ENCODE data around the gene SEL1L3. TPM values are rescaled to one million over a fixed set of nuclear protein-coding genes. Genes with fewer than 3 reads are reported as not detected.
A peak's percentile ranks its signal among the peaks of the same experiment; 100 is the strongest.

The SEL1L3 gene
- total and polyA plus RNA-seq, 9 of the 15 experiments (the other 6 are each of a cell fraction or from before 2014, with no cell fraction given), result 10.0 to 44.3 (median 21.6) TPM

DNA sequence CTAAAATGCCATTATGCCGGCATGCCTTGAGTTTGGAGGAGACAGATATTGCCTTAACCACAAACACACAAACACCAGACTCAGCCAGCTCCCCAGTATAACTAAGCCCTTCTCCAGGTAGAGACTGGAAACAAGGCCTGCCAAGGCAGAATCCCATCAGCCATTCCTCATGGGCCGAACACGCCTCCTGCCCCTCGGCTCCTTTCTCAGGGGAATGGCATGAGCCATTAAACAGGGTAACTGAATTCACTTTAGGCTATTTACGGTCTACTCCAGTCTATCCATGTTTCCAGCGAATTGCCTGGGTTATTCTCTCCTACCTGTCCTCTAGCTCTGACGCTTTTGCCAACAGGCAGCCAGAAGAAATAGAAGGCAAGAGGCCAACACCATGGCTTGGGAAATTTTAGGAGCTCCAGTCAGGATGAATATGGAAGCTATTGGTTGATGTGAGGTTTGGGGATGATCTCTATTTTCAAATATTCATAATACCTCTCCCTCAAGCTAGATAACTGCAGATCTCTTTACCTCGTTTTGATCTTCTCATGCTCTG, 4.9 kb downstream of the SEL1L3 start:
- Histone ChIP-seq H3K4me1 (replicated peaks in 1 of 2; ENCODE audit: control insufficient read depth in 2 of 2, insufficient read depth in 2 of 2, low read length in 2 of 2) (peaks cover 4 to 21% of the 10 kb centered on the region in 2 experiments; a peak in 3 of 5 replicates), H3K36me3 (ENCODE audit: control insufficient read depth, insufficient read depth, low read length) (no peaks in the 10 kb centered on the region), H3K9ac (ENCODE audit: insufficient read depth in 1 of 2, low read depth in 2 of 2, low read length in 2 of 2) (peak overlapping the region in 1 of 2 experiments; percentile 18; a peak in 1 of 4 replicates), H3K9me3 (replicated peaks; ENCODE audit: control insufficient read depth, insufficient read depth, low read depth, low read length) (no peaks in the 10 kb centered on the region), H3K9me1 (ENCODE audit: control insufficient read depth, insufficient read depth, low read length) (no peaks in the 10 kb centered on the region), H3K27ac (ENCODE audit: extremely low read depth, low read depth, low read length) (no peak overlapping the region), H3K4me3 (no peak overlapping the region), H4K20me1 (replicated peaks; ENCODE audit: control insufficient read depth, insufficient read depth, low read length) (peaks cover 9% of the 10 kb centered on the region), H3K27me3 (ENCODE audit: control insufficient read depth in 2 of 2, insufficient read depth in 2 of 2, low read length in 2 of 2) (no peaks in the 10 kb centered on the region), H3K79me2 (ENCODE audit: control insufficient read depth, insufficient read depth, low read length) (peaks cover 55% of the 10 kb centered on the region), H2AFZ (ENCODE audit: low read depth, low read length) (no peak overlapping the region), H3K4me2 (ENCODE audit: insufficient read depth, low read length) (no peak overlapping the region)
- BruUV-seq (replicated peaks), result no TSS peak
- in situ Hi-C loops (cut with MboI), result no loop called here
- 84% methylated on average over 8 of the region's 8 CpGs for WGBS (ENCODE audit: insufficient coverage, low coverage, missing lambda C conversion rate)
- TF ChIP-seq CBX3 (IDR thresholded peaks at IDR 0.05; ENCODE audit: borderline replicate concordance in 1 of 2, low read length in 2 of 2), result no peak
- TF ChIP-seq CREM (IDR thresholded peaks at IDR 0.05; ENCODE audit: low read depth), result no peak
- TF ChIP-seq ETV5 (CRISPR knock-in tag; IDR thresholded peaks at IDR 0.05; ENCODE audit: low read depth), result no peak
- TF ChIP-seq POLR3G (IDR thresholded peaks at IDR 0.05; ENCODE audit: extremely low read depth, insufficient read length, insufficient replicate concordance), result no peak
- no peak for TF ChIP-seq ZFPM2 (CRISPR knock-in tag; IDR thresholded peaks at IDR 0.05)
- TF ChIP-seq KLF6 (CRISPR knock-in tag; IDR thresholded peaks at IDR 0.05; ENCODE audit: borderline replicate concordance), result no peak
- TF ChIP-seq POLR2AphosphoS2 (IDR thresholded peaks at IDR 0.05; ENCODE audit: low read length), result no peak
- TF ChIP-seq ZNF699 (CRISPR knock-in tag; IDR thresholded peaks at IDR 0.05; ENCODE audit: insufficient replicate concordance), result no peak
- no peak for TF ChIP-seq BCL6 (CRISPR knock-in tag; IDR thresholded peaks at IDR 0.05)
- TF ChIP-seq SOX6 (IDR thresholded peaks at IDR 0.05), result no peak
- TF ChIP-seq, protein P1, sequence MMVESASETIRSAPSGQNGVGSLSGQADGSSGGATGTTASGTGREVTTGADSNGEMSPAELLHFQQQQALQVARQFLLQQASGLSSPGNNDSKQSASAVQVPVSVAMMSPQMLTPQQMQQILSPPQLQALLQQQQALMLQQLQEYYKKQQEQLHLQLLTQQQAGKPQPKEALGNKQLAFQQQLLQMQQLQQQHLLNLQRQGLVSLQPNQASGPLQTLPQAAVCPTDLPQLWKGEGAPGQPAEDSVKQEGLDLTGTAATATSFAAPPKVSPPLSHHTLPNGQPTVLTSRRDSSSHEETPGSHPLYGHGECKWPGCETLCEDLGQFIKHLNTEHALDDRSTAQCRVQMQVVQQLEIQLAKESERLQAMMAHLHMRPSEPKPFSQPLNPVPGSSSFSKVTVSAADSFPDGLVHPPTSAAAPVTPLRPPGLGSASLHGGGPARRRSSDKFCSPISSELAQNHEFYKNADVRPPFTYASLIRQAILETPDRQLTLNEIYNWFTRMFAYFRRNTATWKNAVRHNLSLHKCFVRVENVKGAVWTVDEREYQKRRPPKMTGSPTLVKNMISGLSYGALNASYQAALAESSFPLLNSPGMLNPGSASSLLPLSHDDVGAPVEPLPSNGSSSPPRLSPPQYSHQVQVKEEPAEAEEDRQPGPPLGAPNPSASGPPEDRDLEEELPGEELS (CRISPR knock-in tag; IDR thresholded peaks at IDR 0.05; ENCODE audit: borderline replicate concordance), result no peak
- no peak for TF ChIP-seq PML (IDR thresholded peaks at IDR 0.05; ENCODE audit: low read length)
- TF ChIP-seq, protein P2, sequence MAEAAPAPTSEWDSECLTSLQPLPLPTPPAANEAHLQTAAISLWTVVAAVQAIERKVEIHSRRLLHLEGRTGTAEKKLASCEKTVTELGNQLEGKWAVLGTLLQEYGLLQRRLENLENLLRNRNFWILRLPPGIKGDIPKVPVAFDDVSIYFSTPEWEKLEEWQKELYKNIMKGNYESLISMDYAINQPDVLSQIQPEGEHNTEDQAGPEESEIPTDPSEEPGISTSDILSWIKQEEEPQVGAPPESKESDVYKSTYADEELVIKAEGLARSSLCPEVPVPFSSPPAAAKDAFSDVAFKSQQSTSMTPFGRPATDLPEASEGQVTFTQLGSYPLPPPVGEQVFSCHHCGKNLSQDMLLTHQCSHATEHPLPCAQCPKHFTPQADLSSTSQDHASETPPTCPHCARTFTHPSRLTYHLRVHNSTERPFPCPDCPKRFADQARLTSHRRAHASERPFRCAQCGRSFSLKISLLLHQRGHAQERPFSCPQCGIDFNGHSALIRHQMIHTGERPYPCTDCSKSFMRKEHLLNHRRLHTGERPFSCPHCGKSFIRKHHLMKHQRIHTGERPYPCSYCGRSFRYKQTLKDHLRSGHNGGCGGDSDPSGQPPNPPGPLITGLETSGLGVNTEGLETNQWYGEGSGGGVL (CRISPR knock-in tag; IDR thresholded peaks at IDR 0.05), result no peak
- TF ChIP-seq SAP30 (IDR thresholded peaks at IDR 0.05; ENCODE audit: borderline replicate concordance, insufficient read depth, low read depth, low read length, poor library complexity, severe bottlenecking), result no peak
- TF ChIP-seq, protein P3, sequence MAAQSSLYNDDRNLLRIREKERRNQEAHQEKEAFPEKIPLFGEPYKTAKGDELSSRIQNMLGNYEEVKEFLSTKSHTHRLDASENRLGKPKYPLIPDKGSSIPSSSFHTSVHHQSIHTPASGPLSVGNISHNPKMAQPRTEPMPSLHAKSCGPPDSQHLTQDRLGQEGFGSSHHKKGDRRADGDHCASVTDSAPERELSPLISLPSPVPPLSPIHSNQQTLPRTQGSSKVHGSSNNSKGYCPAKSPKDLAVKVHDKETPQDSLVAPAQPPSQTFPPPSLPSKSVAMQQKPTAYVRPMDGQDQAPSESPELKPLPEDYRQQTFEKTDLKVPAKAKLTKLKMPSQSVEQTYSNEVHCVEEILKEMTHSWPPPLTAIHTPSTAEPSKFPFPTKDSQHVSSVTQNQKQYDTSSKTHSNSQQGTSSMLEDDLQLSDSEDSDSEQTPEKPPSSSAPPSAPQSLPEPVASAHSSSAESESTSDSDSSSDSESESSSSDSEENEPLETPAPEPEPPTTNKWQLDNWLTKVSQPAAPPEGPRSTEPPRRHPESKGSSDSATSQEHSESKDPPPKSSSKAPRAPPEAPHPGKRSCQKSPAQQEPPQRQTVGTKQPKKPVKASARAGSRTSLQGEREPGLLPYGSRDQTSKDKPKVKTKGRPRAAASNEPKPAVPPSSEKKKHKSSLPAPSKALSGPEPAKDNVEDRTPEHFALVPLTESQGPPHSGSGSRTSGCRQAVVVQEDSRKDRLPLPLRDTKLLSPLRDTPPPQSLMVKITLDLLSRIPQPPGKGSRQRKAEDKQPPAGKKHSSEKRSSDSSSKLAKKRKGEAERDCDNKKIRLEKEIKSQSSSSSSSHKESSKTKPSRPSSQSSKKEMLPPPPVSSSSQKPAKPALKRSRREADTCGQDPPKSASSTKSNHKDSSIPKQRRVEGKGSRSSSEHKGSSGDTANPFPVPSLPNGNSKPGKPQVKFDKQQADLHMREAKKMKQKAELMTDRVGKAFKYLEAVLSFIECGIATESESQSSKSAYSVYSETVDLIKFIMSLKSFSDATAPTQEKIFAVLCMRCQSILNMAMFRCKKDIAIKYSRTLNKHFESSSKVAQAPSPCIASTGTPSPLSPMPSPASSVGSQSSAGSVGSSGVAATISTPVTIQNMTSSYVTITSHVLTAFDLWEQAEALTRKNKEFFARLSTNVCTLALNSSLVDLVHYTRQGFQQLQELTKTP (IDR thresholded peaks at IDR 0.05; ENCODE audit: low read depth in 1 of 2, partially characterized antibody in 2 of 2), result no peak
- intact Hi-C loops (cut with micrococcal nuclease), result no loop called here
- no peak for DNase-seq (ENCODE audit: extremely low read depth in 1 of 4, low spot score in 3 of 4)
- ATAC-seq, result no peak
- ChIA-PET POLR2A (interaction anchor here (0.8 kb wide), 2 partner anchors 490 to 1207 kb away, joined by 3 read pairs; no protein-coding TSS in a partner anchor), CTCF (ENCODE audit: low intra/inter-chr PET ratio) (no interaction called here)
- FAIRE-seq, result no peak
